ENCODE measurements around the gene ZNF419. TPM values are rescaled to one million over a fixed set of nuclear protein-coding genes. Genes with fewer than 3 reads are reported as not detected.
A peak's percentile ranks its signal among the peaks of the same experiment; 100 is the strongest.
"Not testable (repeated sequence)": the region's sequence is repeated elsewhere in the genome, so short reads cannot be mapped to it uniquely, and the experiment has no call there.

The ZNF419 gene
- 18.5 TPM for total RNA-seq

GRCh38 chr19:57487477-57488298 is at the start of gene ZNF419:
TSS of gene ZNF419 (plus strand) at chr19:57487750. CDS start at chr19:57487951, 201 bp downstream.
- DNase-seq (ENCODE audit: low spot score) = peak; percentile 94

GRCh38 chr19:57437931-57438330 is 49.6 kb upstream of the ZNF419 start:
- DNase-seq (ENCODE audit: low spot score) = no peak

- DNase-seq (ENCODE audit: low spot score) = no peak
Measured at GRCh38 chr19:57438925-57439324, 48.6 kb upstream of the ZNF419 start.

GRCh38 chr19:57441979-57442752 is 45.4 kb upstream of the ZNF419 start:
- no peak for DNase-seq (ENCODE audit: low spot score)

- DNase-seq (ENCODE audit: low spot score) = no peak
Measured at GRCh38 chr19:57443121-57443696, 44.3 kb upstream of the ZNF419 start.

GRCh38 chr19:57452307-57452706 is 35.2 kb upstream of the ZNF419 start:
- no peak for DNase-seq (ENCODE audit: low spot score)

GRCh38 chr19:57465680-57466381 is 21.7 kb upstream of the ZNF419 start:
- no peak for DNase-seq (ENCODE audit: low spot score)

GRCh38 chr19:57466489-57466888 is 21.1 kb upstream of the ZNF419 start:
- DNase-seq (ENCODE audit: low spot score) = no peak

GRCh38 chr19:57473646-57474045 is 13.9 kb upstream of the ZNF419 start:
- no peak for DNase-seq (ENCODE audit: low spot score)

GRCh38 chr19:57477191-57478008 is 10.2 kb upstream of the ZNF419 start, which contains the start of gene ZNF772:
TSS of gene ZNF772 (minus strand) at chr19:57477566. CDS start at chr19:57477309, 257 bp downstream.
- DNase-seq (ENCODE audit: low spot score) = peak; percentile 90

- not testable (repeated sequence) for DNase-seq (ENCODE audit: low spot score)
Measured at GRCh38 chr19:57488299-57488644, 722 bp downstream of the ZNF419 start.

- DNase-seq (ENCODE audit: low spot score) = not testable (repeated sequence)
Measured at GRCh38 chr19:57499332-57499679, 11.8 kb downstream of the ZNF419 start.

- DNase-seq (ENCODE audit: low spot score) = peak; percentile 96
Measured at GRCh38 chr19:57499680-57500395, 12.3 kb downstream of the ZNF419 start, which contains the start of gene ZNF773. TSS of gene ZNF773 (plus strand) at chr19:57499938. CDS start at chr19:57500081, 143 bp downstream.

- DNase-seq (ENCODE audit: low spot score) = not testable (repeated sequence)
Measured at GRCh38 chr19:57500400-57500799, 12.8 kb downstream of the ZNF419 start.

- DNase-seq (ENCODE audit: low spot score) = no peak
Measured at GRCh38 chr19:57506163-57506562, 18.6 kb downstream of the ZNF419 start.

- DNase-seq (ENCODE audit: low spot score) = no peak
Measured at GRCh38 chr19:57511484-57511883, 23.9 kb downstream of the ZNF419 start.

- no peak for DNase-seq (ENCODE audit: low spot score)
Measured at GRCh38 chr19:57512845-57513244, 25.3 kb downstream of the ZNF419 start.

- no peak for DNase-seq (ENCODE audit: low spot score)
Measured at GRCh38 chr19:57515255-57515654, 27.7 kb downstream of the ZNF419 start.

- not testable (repeated sequence) for DNase-seq (ENCODE audit: low spot score)
Measured at GRCh38 chr19:57518021-57518420, 30.5 kb downstream of the ZNF419 start.

Data from ureter (tissue), 1 donor.